Activated T-cell treated with anti-CD3 and anti-CD28 coated beads for 24 hours (primary cell): ENCODE measurements around the gene TMPRSS4.

Experiments
- DNase-seq: peaks from one replicate; pipeline ENCODE4 v3.0.0-alpha.2; 2020; ENCODE audit warnings: low read depth

Gene TMPRSS4

GRCh38 chr11:118153976-118154375 is 77.1 kb downstream of the TMPRSS4 start:
- DNase-seq: no peak

- DNase-seq: no peak
Measured at GRCh38 chr11:118154641-118155040, 77.8 kb downstream of the TMPRSS4 start.

- DNase-seq: no peak
Measured at GRCh38 chr11:118155776-118156530, 79.1 kb downstream of the TMPRSS4 start.

GRCh38 chr11:118156531-118157185 is 79.8 kb downstream of the TMPRSS4 start:
- DNase-seq: no peak

DNA sequence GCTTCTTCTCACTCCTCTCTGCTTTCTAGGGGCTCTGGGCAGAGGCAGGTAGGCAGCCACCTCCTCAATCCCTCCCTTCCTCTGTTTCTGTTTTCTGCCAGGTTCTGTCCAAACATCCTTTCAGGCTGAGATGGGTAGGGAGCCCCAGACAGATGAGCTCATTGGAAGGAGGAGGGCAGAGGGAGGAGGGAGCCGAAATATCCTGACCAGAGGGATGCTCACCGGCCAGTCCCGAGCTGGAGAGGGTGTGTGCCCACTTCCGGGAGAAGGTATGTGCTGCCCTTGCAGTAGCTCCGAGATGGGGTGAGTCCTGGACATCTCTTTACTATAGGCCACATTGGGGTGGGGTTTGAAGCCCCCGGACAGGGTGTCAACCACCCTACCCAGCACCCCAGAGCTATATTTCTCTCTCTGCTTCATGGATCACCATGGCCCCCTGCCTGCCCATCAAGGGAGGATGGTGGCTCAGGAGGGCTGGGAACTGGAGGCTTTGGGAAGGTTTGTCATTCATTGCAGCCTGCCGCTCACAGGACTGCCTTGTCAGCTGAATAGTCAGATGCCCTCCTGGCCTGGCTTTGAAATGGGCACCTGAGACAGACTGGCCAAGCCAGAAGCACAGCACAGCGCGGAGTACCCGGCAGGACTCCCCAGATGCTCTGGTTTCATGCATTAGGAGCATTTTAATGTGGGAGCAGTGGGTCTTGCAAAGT is 80.5 kb downstream of the TMPRSS4 start:
- no peak for DNase-seq

- DNase-seq: no peak
Measured at GRCh38 chr11:118161786-118162185, 84.9 kb downstream of the TMPRSS4 start.

DNA sequence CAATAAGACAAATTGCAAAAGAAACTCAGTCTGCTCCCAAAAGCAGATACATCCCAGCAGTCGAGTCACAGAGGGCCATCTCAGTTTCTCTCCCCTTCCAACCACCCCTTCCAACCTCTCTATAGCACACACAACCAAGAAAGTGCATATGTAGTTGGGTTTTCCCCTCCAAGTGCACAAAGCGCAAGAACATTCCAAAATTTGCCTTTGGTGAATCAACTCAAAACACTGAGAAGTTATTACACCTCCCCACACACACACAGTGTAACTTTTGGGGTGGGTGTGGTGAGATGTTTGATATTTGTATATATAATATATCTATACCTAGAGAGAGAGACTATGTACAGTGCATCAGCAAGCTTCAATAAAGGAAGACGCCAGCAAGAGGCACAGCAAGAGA is 86.0 kb downstream of the TMPRSS4 start:
- no peak for DNase-seq

GRCh38 chr11:118163494-118163893 is 86.6 kb downstream of the TMPRSS4 start:
- DNase-seq: no peak

DNA sequence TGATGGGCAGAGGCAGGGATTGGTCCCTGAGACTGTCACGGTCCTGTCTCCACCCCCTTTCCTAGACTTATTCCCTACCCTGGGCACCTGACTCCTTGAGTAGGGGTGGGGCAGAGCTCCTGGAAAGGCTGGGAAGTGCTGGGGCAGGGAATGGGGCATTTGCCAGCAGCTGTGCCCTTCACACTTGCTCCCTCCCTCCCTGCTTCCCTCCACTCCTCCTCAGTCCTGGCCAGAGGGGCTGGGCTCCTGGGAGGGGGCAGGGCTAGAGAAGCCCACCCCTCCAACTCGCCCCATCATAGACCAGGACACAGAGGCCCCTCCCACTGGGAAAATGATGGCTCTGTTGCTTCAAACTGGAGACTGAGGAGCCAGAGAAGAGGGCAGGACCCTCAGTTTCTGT is 88.0 kb downstream of the TMPRSS4 start:
- DNase-seq: no peak

GRCh38 chr11:118166641-118167040 is 89.8 kb downstream of the TMPRSS4 start:
- no peak for DNase-seq

DNA sequence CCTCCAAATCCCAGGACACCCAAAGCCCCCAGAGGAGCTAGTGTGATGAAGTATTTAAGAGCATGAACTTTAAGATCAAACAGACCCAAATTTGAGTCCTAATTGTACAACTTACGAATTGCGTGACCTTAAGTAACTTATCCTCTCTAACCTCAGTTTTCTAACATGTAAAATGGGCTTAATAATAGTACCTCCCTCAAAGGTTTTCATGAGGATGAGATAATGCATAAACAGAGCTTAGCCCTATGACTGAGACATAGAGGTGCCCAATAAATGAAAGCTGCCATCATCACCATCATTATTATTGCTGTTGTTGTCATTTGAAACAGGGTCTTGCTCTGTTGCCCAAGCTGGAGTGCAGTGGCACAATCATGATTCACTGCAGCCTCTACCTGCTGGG is 90.4 kb downstream of the TMPRSS4 start:
- DNase-seq: no peak

DNA sequence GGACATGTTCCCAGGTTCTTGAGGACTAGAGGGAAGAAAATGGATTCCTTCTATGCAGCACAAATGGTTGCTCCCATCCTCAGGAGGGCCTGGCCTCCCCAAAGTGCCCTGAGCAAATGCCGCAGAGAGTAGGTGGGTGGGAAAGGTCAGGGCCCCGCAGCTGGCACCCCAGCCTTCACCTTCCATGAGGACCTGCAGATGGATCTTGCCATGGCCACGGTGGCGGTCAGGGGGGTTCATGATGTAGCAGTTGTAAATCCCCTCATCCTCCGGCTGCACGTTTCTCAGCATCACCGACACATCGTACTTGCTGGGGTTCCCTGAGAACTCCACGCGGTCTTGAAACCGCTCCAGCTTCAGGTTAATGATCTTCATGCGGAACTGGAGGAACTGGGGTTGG is 91.0 kb downstream of the TMPRSS4 start:
- DNase-seq: no peak

GRCh38 chr11:118168316-118168715 is 91.4 kb downstream of the TMPRSS4 start:
- DNase-seq: no peak

DNA sequence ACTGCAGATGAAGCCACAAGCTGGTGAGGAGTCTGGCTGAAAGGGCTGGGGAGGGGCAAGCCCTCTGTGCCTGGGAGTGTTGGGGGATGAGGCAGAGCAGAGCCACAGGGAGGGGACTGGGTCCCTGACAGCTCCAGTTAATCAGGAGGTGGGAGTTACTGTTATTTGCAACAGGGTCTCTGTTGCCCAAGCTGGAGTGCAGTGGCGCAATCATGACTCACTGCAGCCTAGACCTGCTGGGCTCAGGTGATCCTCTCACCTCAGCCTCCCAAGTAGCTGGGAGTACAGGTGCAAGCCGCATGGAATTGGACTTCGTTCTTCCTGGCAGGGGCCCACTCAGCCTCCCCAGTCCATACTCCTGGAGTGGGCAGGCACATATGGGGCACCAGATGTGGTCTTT is 91.9 kb downstream of the TMPRSS4 start:
- no peak for DNase-seq

GRCh38 chr11:118169300-118170140 is 92.6 kb downstream of the TMPRSS4 start:
- DNase-seq: no peak

DNA sequence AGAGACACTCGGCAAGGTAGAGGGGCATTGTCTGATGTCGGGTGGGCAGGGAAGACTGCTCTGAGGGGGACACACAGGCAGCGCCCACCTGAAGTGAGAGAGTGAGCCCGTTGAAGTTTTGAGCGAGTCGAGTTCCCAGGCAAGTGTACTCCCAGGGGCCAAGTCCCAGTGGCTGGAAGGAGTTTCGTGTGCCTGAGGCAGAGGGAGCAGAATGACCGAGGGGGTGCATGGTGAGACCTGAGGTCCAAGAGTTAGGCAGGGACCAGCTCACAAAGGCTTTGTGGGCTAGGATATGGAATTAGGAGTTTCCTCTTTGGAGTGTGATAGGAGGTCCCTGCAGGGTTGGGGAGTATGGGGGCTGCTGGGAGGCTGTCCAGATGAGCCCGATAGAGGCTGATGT is 93.4 kb downstream of the TMPRSS4 start:
- no peak for DNase-seq

DNA sequence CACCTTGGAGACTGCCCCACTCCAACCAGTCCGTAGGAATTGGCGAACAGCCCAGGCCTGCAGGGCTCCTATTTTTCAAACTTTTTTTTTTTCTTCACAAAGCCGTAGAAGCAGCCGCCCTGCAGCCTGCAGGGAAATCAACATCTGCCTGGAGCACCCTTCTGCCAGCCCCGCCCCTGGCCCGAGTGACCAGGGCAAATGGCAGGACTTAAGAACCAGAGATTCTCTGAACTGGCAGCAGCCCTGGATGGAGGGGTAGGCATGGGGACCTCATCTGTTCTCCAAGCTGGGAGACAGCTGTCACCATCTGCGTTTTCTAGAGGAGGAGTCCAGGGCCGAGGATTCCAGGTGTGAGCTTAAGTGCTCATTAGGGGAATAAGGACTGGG is 94.0 kb downstream of the TMPRSS4 start:
- DNase-seq: no peak
